ENCODE data around the gene HIF1AN. TPM values are rescaled to one million over a fixed set of nuclear protein-coding genes. Genes with fewer than 3 reads are reported as not detected.

The HIF1AN gene
- total RNA-seq, 1 experiment from 2014 or later = 14.8 TPM

- Histone ChIP-seq H3K4me2 (ENCODE audit: low read depth, low read length, poor library complexity, severe bottlenecking) (no peak overlapping the region), H3K36me3 (ENCODE audit: insufficient read depth, low read length) (no peaks in the 10 kb centered on the region), H3K4me3 (ENCODE audit: low read length) (no peak overlapping the region), H4K20me1 (ENCODE audit: insufficient read depth, low read depth, low read length) (no peaks in the 10 kb centered on the region), H2AFZ (ENCODE audit: low read length) (no peak overlapping the region), H3K9ac (ENCODE audit: low read length) (no peak overlapping the region), H3K79me2 (ENCODE audit: low read length) (no peaks in the 10 kb centered on the region), H3K27ac (ENCODE audit: low read length) (no peak overlapping the region), H3K9me2 (replicated peaks; ENCODE audit: insufficient read depth, low read length) (no peaks in the 10 kb centered on the region), H3K27me3 (ENCODE audit: low read length) (no peaks in the 10 kb centered on the region), H3K4me1 (ENCODE audit: low read length) (no peaks in the 10 kb centered on the region), H3K9me3 (ENCODE audit: low read length) (no peaks in the 10 kb centered on the region)
- DNase-seq = no peak
Observed at GRCh38 chr10:100515612-100516011, 20.1 kb upstream of the HIF1AN start.

DNA sequence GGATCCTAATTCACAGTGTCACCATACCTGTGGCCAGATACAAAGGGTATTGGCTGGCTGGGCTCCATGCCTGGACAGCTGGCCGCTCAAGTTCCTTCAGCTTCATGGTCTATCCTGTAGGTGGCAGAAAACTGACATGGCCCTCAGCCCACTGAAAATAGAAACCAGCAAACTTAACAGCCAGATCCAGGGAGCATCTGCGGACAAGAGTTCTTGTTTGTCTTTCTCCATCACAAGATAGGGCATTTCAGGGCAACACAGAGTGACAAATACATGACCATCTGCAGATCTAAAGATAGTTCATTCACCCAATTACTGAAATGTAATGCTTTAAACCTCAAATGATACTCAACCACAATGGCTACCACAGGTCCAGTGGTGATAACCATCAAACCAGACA is 18.9 kb upstream of the HIF1AN start:
- H3K4me1 ChIP-seq (ENCODE audit: low read length) = no peaks in the 10 kb centered on the region
- H3K9me2 ChIP-seq (replicated peaks; ENCODE audit: insufficient read depth, low read length) = no peaks in the 10 kb centered on the region
- H3K4me3 ChIP-seq (ENCODE audit: low read length) = no peak overlapping the region
- no peaks in the 10 kb centered on the region for H4K20me1 ChIP-seq (ENCODE audit: insufficient read depth, low read depth, low read length)
- no peaks in the 10 kb centered on the region for H3K27me3 ChIP-seq (ENCODE audit: low read length)
- no peaks in the 10 kb centered on the region for H3K36me3 ChIP-seq (ENCODE audit: insufficient read depth, low read length)
- H3K9me3 ChIP-seq (ENCODE audit: low read length) = no peaks in the 10 kb centered on the region
- no peak overlapping the region for H3K27ac ChIP-seq (ENCODE audit: low read length)
- H2AFZ ChIP-seq (ENCODE audit: low read length) = no peak overlapping the region
- no peak overlapping the region for H3K9ac ChIP-seq (ENCODE audit: low read length)
- H3K4me2 ChIP-seq (ENCODE audit: low read depth, low read length, poor library complexity, severe bottlenecking) = no peak overlapping the region
- H3K79me2 ChIP-seq (ENCODE audit: low read length) = no peaks in the 10 kb centered on the region
- DNase-seq = no peak

GRCh38 chr10:100518761-100519241 is 16.9 kb upstream of the HIF1AN start:
- Histone ChIP-seq H3K9me3 (ENCODE audit: low read length) (no peaks in the 10 kb centered on the region), H3K4me2 (ENCODE audit: low read depth, low read length, poor library complexity, severe bottlenecking) (no peak overlapping the region), H4K20me1 (ENCODE audit: insufficient read depth, low read depth, low read length) (no peaks in the 10 kb centered on the region), H3K4me3 (ENCODE audit: low read length) (no peak overlapping the region), H3K36me3 (ENCODE audit: insufficient read depth, low read length) (no peaks in the 10 kb centered on the region), H2AFZ (ENCODE audit: low read length) (no peak overlapping the region), H3K27ac (ENCODE audit: low read length) (no peak overlapping the region), H3K27me3 (ENCODE audit: low read length) (no peaks in the 10 kb centered on the region), H3K9me2 (replicated peaks; ENCODE audit: insufficient read depth, low read length) (no peaks in the 10 kb centered on the region), H3K79me2 (ENCODE audit: low read length) (no peaks in the 10 kb centered on the region), H3K9ac (ENCODE audit: low read length) (no peak overlapping the region), H3K4me1 (ENCODE audit: low read length) (no peaks in the 10 kb centered on the region)
- peak; percentile 61 for DNase-seq

DNA sequence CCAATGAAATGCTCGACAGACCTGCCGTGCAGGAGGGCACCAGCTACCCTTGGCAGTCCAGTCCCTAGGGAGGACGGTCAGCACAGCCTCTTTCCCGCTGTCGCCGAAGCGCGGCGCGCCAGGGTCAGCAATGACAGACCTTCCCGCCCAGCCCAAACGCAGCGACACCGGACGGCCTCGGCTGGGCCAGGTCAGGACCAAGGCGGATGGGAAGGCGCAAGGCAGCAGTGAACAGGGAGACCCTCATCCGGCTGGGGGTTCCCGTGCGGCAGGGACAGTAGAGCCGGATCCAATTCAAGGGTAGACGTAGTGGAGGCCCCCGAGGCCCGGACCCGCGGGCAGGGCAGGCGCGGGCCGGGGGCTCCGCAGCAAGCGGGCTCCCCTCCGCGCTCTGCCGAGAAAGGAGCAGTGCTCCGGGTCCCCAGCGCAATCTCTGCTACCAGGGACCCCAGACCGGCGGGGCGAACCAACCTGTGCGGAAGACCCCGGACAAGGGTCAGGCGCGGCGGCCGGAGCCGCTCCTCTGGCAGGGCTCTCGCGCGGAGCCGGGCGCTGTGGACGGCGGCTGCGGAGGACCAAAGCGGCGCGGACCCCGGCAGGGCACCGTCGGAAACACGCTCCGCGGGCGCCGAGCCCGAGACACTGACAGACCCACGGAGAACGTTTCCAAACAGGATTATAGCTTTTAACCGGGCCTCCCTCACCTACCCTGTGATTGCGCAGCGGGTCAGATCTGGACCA is 16.3 kb upstream of the HIF1AN start, which contains the start of gene SEC31B:
SEC31B (minus strand) TSS at position 551 of the 741 bp plus-strand sequence. CDS start 2,909 bp downstream, outside the sequence.
- Histone ChIP-seq H3K9me2 (replicated peaks; ENCODE audit: insufficient read depth, low read length) (no peaks in the 10 kb centered on the region), H3K27ac (ENCODE audit: low read length) (no peak within 1 kb of the TSS), H3K4me2 (ENCODE audit: low read depth, low read length, poor library complexity, severe bottlenecking) (no peak within 1 kb of the TSS), H3K4me3 (ENCODE audit: low read length) (no peak within 1 kb of the TSS), H2AFZ (ENCODE audit: low read length) (no peak within 1 kb of the TSS), H3K4me1 (ENCODE audit: low read length) (no peaks in the 10 kb centered on the region), H3K27me3 (ENCODE audit: low read length) (no peaks in the 10 kb centered on the region), H4K20me1 (ENCODE audit: insufficient read depth, low read depth, low read length) (no peaks in the 10 kb centered on the region), H3K9me3 (ENCODE audit: low read length) (no peaks in the 10 kb centered on the region), H3K36me3 (ENCODE audit: insufficient read depth, low read length) (peaks cover 2% of the 10 kb centered on the region; the same call in 1 of the 2 replicates), H3K79me2 (ENCODE audit: low read length) (no peaks in the 10 kb centered on the region), H3K9ac (ENCODE audit: low read length) (no peak within 1 kb of the TSS)
- DNase-seq = no peak

GRCh38 chr10:100520811-100521210 is 14.9 kb upstream of the HIF1AN start:
- Histone ChIP-seq H3K79me2 (ENCODE audit: low read length) (no peaks in the 10 kb centered on the region), H3K27me3 (ENCODE audit: low read length) (no peaks in the 10 kb centered on the region), H4K20me1 (ENCODE audit: insufficient read depth, low read depth, low read length) (no peaks in the 10 kb centered on the region), H2AFZ (ENCODE audit: low read length) (no peak overlapping the region), H3K9me3 (ENCODE audit: low read length) (no peaks in the 10 kb centered on the region), H3K9me2 (replicated peaks; ENCODE audit: insufficient read depth, low read length) (no peaks in the 10 kb centered on the region), H3K36me3 (ENCODE audit: insufficient read depth, low read length) (peaks cover 10% of the 10 kb centered on the region; the same call in 1 of the 2 replicates), H3K27ac (ENCODE audit: low read length) (no peak overlapping the region), H3K9ac (ENCODE audit: low read length) (no peak overlapping the region), H3K4me1 (ENCODE audit: low read length) (no peaks in the 10 kb centered on the region), H3K4me2 (ENCODE audit: low read depth, low read length, poor library complexity, severe bottlenecking) (no peak overlapping the region), H3K4me3 (ENCODE audit: low read length) (no peak overlapping the region)
- DNase-seq = no peak

DNA sequence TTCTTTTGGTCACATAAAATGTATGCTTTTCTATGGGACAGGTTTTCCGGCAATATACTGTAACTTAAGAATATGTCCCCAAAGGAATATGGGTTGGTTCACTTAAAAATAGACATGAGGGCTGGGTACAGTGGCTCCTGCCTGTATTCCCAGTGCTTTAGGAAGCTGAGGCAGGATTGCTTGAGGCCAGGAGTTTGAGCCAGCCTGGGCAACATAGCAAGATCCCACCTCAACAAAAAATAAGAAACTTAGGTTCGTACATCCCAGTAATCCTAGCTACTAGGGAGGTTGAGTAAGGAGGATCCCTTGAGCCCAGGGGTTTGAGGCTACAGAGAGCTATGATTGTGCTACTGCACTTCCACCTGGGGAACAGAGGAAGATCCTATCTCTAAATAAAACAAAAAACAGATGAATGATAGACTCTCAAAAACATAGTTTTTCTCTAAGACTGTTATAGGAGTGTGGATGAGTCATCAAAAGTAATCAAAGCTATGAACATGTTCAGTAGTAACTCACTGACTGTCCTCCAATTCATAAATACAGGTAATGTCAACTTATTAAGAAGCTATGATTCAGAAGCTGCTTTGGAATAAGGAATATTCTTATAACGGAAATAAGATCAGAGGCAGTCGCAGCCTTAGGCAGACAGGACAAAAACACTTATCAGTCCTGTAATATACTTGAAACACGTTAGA is 13.5 kb upstream of the HIF1AN start:
- no peak overlapping the region for H3K4me3 ChIP-seq (ENCODE audit: low read length)
- no peaks in the 10 kb centered on the region for H3K9me3 ChIP-seq (ENCODE audit: low read length)
- no peak overlapping the region for H2AFZ ChIP-seq (ENCODE audit: low read length)
- H3K4me1 ChIP-seq (ENCODE audit: low read length) = no peaks in the 10 kb centered on the region
- no peaks in the 10 kb centered on the region for H4K20me1 ChIP-seq (ENCODE audit: insufficient read depth, low read depth, low read length)
- no peaks in the 10 kb centered on the region for H3K9me2 ChIP-seq (replicated peaks; ENCODE audit: insufficient read depth, low read length)
- H3K4me2 ChIP-seq (ENCODE audit: low read depth, low read length, poor library complexity, severe bottlenecking) = no peak overlapping the region
- peaks cover 24% of the 10 kb centered on the region for H3K36me3 ChIP-seq (ENCODE audit: insufficient read depth, low read length)
- H3K9ac ChIP-seq (ENCODE audit: low read length) = no peak overlapping the region
- no peak overlapping the region for H3K27ac ChIP-seq (ENCODE audit: low read length)
- no peaks in the 10 kb centered on the region for H3K27me3 ChIP-seq (ENCODE audit: low read length)
- H3K79me2 ChIP-seq (ENCODE audit: low read length) = peaks cover 10% of the 10 kb centered on the region; the same call in 1 of the 2 replicates
- DNase-seq = no peak

- no peak overlapping the region for H3K4me3 ChIP-seq (ENCODE audit: low read length)
- H3K79me2 ChIP-seq (ENCODE audit: low read length) = peaks cover 17% of the 10 kb centered on the region
- no peaks in the 10 kb centered on the region; the same call in 1 of the 2 replicates for H3K4me1 ChIP-seq (ENCODE audit: low read length)
- H3K36me3 ChIP-seq (ENCODE audit: insufficient read depth, low read length) = peaks cover 27% of the 10 kb centered on the region
- H3K9me3 ChIP-seq (ENCODE audit: low read length) = no peaks in the 10 kb centered on the region
- DNase-seq = no peak
- H2AFZ ChIP-seq (ENCODE audit: low read length) = no peak overlapping the region
- H3K4me2 ChIP-seq (ENCODE audit: low read depth, low read length, poor library complexity, severe bottlenecking) = no peak overlapping the region
- no peaks in the 10 kb centered on the region for H3K27me3 ChIP-seq (ENCODE audit: low read length)
- no peaks in the 10 kb centered on the region for H3K9me2 ChIP-seq (replicated peaks; ENCODE audit: insufficient read depth, low read length)
- H3K27ac ChIP-seq (ENCODE audit: low read length) = no peak overlapping the region
- H4K20me1 ChIP-seq (ENCODE audit: insufficient read depth, low read depth, low read length) = no peaks in the 10 kb centered on the region
- no peak overlapping the region for H3K9ac ChIP-seq (ENCODE audit: low read length)
Observed at GRCh38 chr10:100522945-100523344, 12.8 kb upstream of the HIF1AN start.

DNA sequence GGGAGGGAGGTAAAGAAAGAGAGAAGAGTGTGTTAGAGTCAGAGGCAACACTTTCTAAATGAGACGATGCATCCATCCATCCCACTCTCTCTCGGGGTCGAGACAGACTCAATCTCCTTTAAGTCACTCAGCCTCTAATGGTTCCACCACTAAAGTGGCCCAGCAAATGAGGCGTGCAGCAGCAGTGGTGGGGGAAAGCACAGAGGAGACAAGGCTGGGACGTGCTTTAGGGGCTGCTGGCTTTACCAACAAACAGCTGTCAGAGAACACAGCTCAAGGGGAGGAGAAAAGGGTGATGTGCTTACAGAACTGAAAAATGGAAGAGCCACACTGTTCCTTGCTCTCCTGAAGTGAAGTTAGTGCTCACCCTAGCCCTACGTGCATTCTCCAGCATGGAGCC is 11.5 kb upstream of the HIF1AN start:
- H3K4me2 ChIP-seq (ENCODE audit: low read depth, low read length, poor library complexity, severe bottlenecking) = no peak overlapping the region
- no peaks in the 10 kb centered on the region for H3K27me3 ChIP-seq (ENCODE audit: low read length)
- peaks cover 30% of the 10 kb centered on the region for H3K36me3 ChIP-seq (ENCODE audit: insufficient read depth, low read length)
- H3K4me1 ChIP-seq (ENCODE audit: low read length) = peaks cover 10% of the 10 kb centered on the region
- H3K9ac ChIP-seq (ENCODE audit: low read length) = no peak overlapping the region
- no peak overlapping the region for H3K4me3 ChIP-seq (ENCODE audit: low read length)
- H3K79me2 ChIP-seq (ENCODE audit: low read length) = peaks cover 29% of the 10 kb centered on the region
- no peaks in the 10 kb centered on the region for H3K9me2 ChIP-seq (replicated peaks; ENCODE audit: insufficient read depth, low read length)
- no peak for DNase-seq
- no peaks in the 10 kb centered on the region for H3K9me3 ChIP-seq (ENCODE audit: low read length)
- H3K27ac ChIP-seq (ENCODE audit: low read length) = no peak overlapping the region
- H2AFZ ChIP-seq (ENCODE audit: low read length) = no peak overlapping the region
- H4K20me1 ChIP-seq (ENCODE audit: insufficient read depth, low read depth, low read length) = no peaks in the 10 kb centered on the region
